ENCODE data around the gene UNK. TPM values are rescaled to one million over a fixed set of nuclear protein-coding genes. Genes with fewer than 3 reads are reported as not detected.
A peak's percentile ranks its signal among the peaks of the same experiment; 100 is the strongest.

Gene UNK
- total and polyA plus RNA-seq, 2 of the 13 experiments (the other 11 are each of a cell fraction or from before 2014, with no cell fraction given): 31.6 to 33.0 TPM

- TF ChIP-seq ZGPAT (CRISPR knock-in tag; IDR thresholded peaks at IDR 0.05): peak; percentile 96
- TF ChIP-seq, protein P1, sequence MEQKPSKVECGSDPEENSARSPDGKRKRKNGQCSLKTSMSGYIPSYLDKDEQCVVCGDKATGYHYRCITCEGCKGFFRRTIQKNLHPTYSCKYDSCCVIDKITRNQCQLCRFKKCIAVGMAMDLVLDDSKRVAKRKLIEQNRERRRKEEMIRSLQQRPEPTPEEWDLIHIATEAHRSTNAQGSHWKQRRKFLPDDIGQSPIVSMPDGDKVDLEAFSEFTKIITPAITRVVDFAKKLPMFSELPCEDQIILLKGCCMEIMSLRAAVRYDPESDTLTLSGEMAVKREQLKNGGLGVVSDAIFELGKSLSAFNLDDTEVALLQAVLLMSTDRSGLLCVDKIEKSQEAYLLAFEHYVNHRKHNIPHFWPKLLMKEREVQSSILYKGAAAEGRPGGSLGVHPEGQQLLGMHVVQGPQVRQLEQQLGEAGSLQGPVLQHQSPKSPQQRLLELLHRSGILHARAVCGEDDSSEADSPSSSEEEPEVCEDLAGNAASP (CRISPR knock-in tag; IDR thresholded peaks at IDR 0.05; ENCODE audit: borderline replicate concordance): peak; percentile 78
- TF ChIP-seq, protein P2, sequence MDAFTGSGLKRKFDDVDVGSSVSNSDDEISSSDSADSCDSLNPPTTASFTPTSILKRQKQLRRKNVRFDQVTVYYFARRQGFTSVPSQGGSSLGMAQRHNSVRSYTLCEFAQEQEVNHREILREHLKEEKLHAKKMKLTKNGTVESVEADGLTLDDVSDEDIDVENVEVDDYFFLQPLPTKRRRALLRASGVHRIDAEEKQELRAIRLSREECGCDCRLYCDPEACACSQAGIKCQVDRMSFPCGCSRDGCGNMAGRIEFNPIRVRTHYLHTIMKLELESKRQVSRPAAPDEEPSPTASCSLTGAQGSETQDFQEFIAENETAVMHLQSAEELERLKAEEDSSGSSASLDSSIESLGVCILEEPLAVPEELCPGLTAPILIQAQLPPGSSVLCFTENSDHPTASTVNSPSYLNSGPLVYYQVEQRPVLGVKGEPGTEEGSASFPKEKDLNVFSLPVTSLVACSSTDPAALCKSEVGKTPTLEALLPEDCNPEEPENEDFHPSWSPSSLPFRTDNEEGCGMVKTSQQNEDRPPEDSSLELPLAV (CRISPR knock-in tag; conservative IDR thresholded peaks at IDR 0.05; ENCODE audit: low read depth): no peak
- TF ChIP-seq MZF1 (CRISPR knock-in tag; IDR thresholded peaks at IDR 0.05; ENCODE audit: borderline replicate concordance): peak; percentile 89; the same call in 1 of the 2 replicates
- TF ChIP-seq IRF9 (CRISPR knock-in tag; IDR thresholded peaks at IDR 0.05; ENCODE audit: borderline replicate concordance): peak; percentile 91
- TF ChIP-seq ZNF788 (CRISPR knock-in tag; IDR thresholded peaks at IDR 0.05; ENCODE audit: borderline replicate concordance): 0 out of 2 replicates have a peak, but pooled peaks have one; percentile 83
- TF ChIP-seq EEA1 (CRISPR knock-in tag; IDR thresholded peaks at IDR 0.05; ENCODE audit: borderline replicate concordance): no peak; the same call in 1 of the 2 replicates
- no peak for TF ChIP-seq ZFAT (CRISPR knock-in tag; conservative IDR thresholded peaks at IDR 0.05)
- peak; percentile 79 for TF ChIP-seq HDAC2 (CRISPR knock-in tag; IDR thresholded peaks at IDR 0.05)
- TF ChIP-seq ZNF234 (CRISPR knock-in tag; conservative IDR thresholded peaks at IDR 0.05): no peak
- no peak; the same call in 1 of the 2 replicates for TF ChIP-seq AHDC1 (CRISPR knock-in tag; IDR thresholded peaks at IDR 0.05; ENCODE audit: borderline replicate concordance)
- TF ChIP-seq ZNF367 (CRISPR knock-in tag; IDR thresholded peaks at IDR 0.05; ENCODE audit: borderline replicate concordance): 0 out of 2 replicates have a peak, but pooled peaks have one; percentile 48
- peak; percentile 95 for TF ChIP-seq YEATS4 (CRISPR knock-in tag; IDR thresholded peaks at IDR 0.05; ENCODE audit: borderline replicate concordance)
- no peak; the same call in 1 of the 2 replicates for TF ChIP-seq GFI1 (CRISPR knock-in tag; IDR thresholded peaks at IDR 0.05; ENCODE audit: borderline replicate concordance)
- TF ChIP-seq HES4 (CRISPR knock-in tag; IDR thresholded peaks at IDR 0.05; ENCODE audit: borderline replicate concordance): peak; percentile 96
- TF ChIP-seq ZMYM3 (CRISPR knock-in tag; IDR thresholded peaks at IDR 0.05): 0 out of 2 replicates have a peak, but pooled peaks have one; percentile 37
Measured at GRCh38 chr17:75779250-75779986, 5.2 kb upstream of the UNK start (continued).

All from HepG2 (cell line).